ENCODE results near the gene STAC3. TPM values are rescaled to one million over a fixed set of nuclear protein-coding genes. Genes with fewer than 3 reads are reported as not detected.
A peak's percentile ranks its signal among the peaks of the same experiment; 100 is the strongest.

The STAC3 gene
- total and polyA plus RNA-seq, 2 of the 8 experiments (the other 6 are each of a cell fraction or from before 2014, with no cell fraction given) = 0.70 to 1.3 TPM

DNA sequence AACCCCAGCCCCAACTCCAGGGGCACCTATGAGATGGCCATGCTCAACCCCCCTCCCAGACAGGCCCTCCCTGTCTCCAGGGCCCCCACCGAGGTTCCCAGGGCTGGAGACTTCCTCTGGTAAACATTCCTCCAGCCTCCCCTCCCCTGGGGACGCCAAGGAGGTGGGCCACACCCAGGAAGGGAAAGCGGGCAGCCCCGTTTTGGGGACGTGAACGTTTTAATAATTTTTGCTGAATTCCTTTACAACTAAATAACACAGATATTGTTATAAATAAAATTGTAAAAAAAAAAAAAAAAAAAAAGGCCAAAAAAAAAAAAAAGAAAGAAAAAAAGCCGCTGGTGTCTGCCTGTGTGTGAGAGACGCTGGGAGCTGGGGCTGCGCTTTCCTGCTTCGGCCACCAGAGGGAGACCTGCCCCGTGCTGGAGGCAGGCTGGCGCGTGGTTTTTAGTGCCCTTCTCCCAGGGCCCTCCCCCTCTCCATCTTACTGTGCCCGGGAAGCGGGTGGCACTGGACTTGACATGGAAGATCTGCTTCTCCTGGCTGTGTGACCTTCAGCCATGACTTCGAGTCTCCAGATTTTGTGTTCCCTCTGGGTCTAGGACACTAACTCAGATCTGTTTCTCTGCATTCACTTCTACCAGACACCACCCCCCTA, 37.8 kb downstream of the STAC3 start (continued):
- TF ChIP-seq CTCF (IDR thresholded peaks at IDR 0.05; ENCODE audit: control extremely low read depth in 1 of 3, insufficient read depth in 1 of 3, low read depth in 1 of 3, low read length in 3 of 3) (peak in 2 of 3 experiments; percentile 88 to 90; a peak in 3 of 4 replicates), NRF1 (IDR thresholded peaks at IDR 0.05; ENCODE audit: low read depth, low read length) (no peak), YY1 (IDR thresholded peaks at IDR 0.05; ENCODE audit: low read depth, low read length) (peak; percentile 19; the same call in 1 of the 2 replicates), NANOG (IDR thresholded peaks at IDR 0.05; ENCODE audit: insufficient read depth, low read depth, low read length, poor library complexity, severe bottlenecking) (peak; percentile 1), CREB1 (IDR thresholded peaks at IDR 0.05) (peak; percentile 24; the same call in 1 of the 2 replicates), RBBP5 (IDR thresholded peaks at IDR 0.05; ENCODE audit: borderline replicate concordance, low read depth, low read length) (no peak), RAD21 (IDR thresholded peaks at IDR 0.05 in 1 of 2, conservative IDR thresholded peaks at IDR 0.05 in 1 of 2; ENCODE audit: low read depth in 2 of 2, low read length in 2 of 2) (peak; percentile 76)
